HG03565 (cell line): ENCODE data around the gene SLC35G2.
"Not testable (repeated sequence)": the region's sequence is repeated elsewhere in the genome, so short reads cannot be mapped to it uniquely, and the experiment has no call there.

Source experiments
- ATAC-seq: cut with Tn5 transposase; IDR thresholded peaks from one replicate; pipeline ENCODE4 v1.9.1; 2021; ENCODE audit warnings: mild to moderate bottlenecking, moderate library complexity; ENCODE audit not compliant: unreplicated experiment

The SLC35G2 gene

GRCh38 chr3:136885357-136886213 is 66.7 kb downstream of the SLC35G2 start:
- no peak for ATAC-seq

- no peak for ATAC-seq
Observed at GRCh38 chr3:136889947-136890346, 71.0 kb downstream of the SLC35G2 start.

DNA sequence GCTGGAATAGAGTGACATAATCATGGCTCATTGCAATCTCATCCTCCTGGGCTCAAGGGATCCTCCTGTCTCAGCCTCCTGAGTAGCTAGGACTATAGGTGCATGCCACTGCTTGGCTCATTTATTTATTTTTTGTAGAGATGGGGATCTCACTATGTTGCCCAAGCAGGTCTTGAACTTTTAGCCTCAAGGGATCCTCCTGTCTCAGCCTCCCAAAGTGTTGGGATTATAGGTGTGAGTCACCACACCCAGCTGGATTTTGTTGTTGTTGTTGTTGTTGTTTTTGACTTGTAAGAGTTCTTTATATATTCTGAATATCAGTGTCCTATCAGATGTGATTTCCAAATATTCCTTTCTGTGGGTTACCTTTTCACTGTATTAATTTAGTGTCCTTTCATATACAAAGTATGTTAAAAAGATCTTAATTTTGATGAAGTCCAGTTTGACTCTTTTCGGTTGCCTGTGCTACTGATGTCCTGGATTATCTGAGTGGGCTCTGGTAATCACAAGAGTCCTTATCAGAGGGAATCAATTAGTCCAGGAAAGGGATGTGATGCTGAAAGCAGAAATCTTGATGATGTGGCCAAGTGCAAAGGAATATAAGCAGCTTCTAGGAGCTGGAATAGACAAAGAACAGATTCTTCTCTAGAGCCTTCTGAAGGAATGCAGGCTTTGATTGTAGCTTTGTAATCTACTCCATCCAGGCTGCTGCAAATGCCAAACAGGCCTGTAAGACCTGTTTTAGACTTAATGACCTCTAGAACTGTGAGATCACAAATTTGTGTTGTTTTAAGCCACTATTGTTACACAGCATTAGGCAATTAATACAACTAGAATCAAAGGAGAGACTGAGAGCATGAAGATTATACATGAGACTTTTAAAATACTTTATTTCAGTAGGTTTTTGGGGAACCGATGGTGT is 73.3 kb downstream of the SLC35G2 start:
- no peak for ATAC-seq

GRCh38 chr3:136893848-136894443 is 75.0 kb downstream of the SLC35G2 start:
- no peak for ATAC-seq

DNA sequence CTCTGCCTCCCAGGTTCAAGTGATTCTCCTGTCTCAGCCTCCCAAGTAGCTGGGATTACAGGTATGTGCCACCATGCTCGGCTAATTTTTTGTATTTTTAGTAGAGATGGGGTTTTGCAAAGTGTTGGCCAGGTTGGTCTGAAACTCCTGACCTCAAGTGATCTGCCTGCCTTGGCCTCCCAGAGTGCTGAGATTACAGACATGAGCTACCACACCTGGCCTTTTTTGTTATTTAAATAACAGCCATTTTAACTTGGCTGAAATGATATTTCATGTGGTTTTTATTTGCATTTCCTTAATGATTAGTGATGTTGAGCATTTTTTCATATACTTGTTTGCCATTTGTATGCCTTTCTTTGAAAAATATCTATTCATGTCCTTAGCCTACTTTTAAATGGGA is 78.2 kb downstream of the SLC35G2 start:
- ATAC-seq = not testable (repeated sequence)

- no peak for ATAC-seq
Observed at GRCh38 chr3:136898549-136898948, 79.6 kb downstream of the SLC35G2 start.

- no peak for ATAC-seq
Observed at GRCh38 chr3:136898954-136899353, 80.0 kb downstream of the SLC35G2 start.

- no peak for ATAC-seq
Observed at GRCh38 chr3:136899622-136900158, 80.8 kb downstream of the SLC35G2 start.

GRCh38 chr3:136900694-136901093 is 81.8 kb downstream of the SLC35G2 start:
- ATAC-seq = not testable (repeated sequence)

GRCh38 chr3:136901391-136901790 is 82.5 kb downstream of the SLC35G2 start:
- no peak for ATAC-seq

- ATAC-seq = not testable (repeated sequence)
Observed at GRCh38 chr3:136902530-136902929, 83.6 kb downstream of the SLC35G2 start.

- no peak for ATAC-seq
Observed at GRCh38 chr3:136903899-136904298, 85.0 kb downstream of the SLC35G2 start.

- ATAC-seq = no peak
Observed at GRCh38 chr3:136904746-136905145, 85.8 kb downstream of the SLC35G2 start.
